ENCODE measurements around the gene RNF182. TPM values are rescaled to one million over a fixed set of nuclear protein-coding genes. Genes with fewer than 3 reads are reported as not detected.

Gene RNF182
- polyA plus RNA-seq, 2 of the 4 experiments (the other 2 are of a cell fraction) = 2.5 to 4.9 TPM

GRCh38 chr6:13953061-13953705 is 28.4 kb downstream of the RNF182 start:
- no peak overlapping the region for H3K4me3 ChIP-seq
- ChIA-PET CTCF (no interaction called here), POLR2A (no interaction called here)
- ATAC-seq = peak; percentile 34 to 45; a peak in 3 of 6 replicates
- H3K4me2 ChIP-seq = peak overlapping the region; percentile 62
- peak in 1 of 2 experiments; percentile 19 for DNase-seq (ENCODE audit: low read depth in 1 of 2, low spot score in 1 of 2)
- 66% methylated on average over 2 of the region's 2 CpGs for WGBS (ENCODE audit: missing lambda C conversion rate)
- H3K9me3 ChIP-seq = no peaks in the 10 kb centered on the region
- H3K4me1 ChIP-seq = peaks cover 10% of the 10 kb centered on the region
- TF ChIP-seq POLR2AphosphoS2 (conservative IDR thresholded peaks at IDR 0.05; ENCODE audit: low read length) (no peak), CHD4 (IDR thresholded peaks at IDR 0.05; ENCODE audit: borderline replicate concordance) (no peak)
- H3K27ac ChIP-seq = peak overlapping the region in 1 of 2 experiments; percentile 44; a peak in 2 of 6 replicates
- no peak for FAIRE-seq

- TF ChIP-seq MYC (IDR thresholded peaks at IDR 0.05; ENCODE audit: borderline replicate concordance, low read length) (no peak), ZFP36 (IDR thresholded peaks at IDR 0.05; ENCODE audit: borderline replicate concordance, partially characterized antibody) (no peak), ATOH8 (CRISPR knock-in tag; IDR thresholded peaks at IDR 0.05; ENCODE audit: low read depth) (no peak), GATA3 (IDR thresholded peaks at IDR 0.05; ENCODE audit: borderline replicate concordance) (no peak), MAFK (IDR thresholded peaks at IDR 0.05; ENCODE audit: partially characterized antibody) (no peak), RNF2 (IDR thresholded peaks at IDR 0.05; ENCODE audit: borderline replicate concordance, low read depth) (no peak), SMC3 (IDR thresholded peaks at IDR 0.05) (no peak), EP300 (IDR thresholded peaks at IDR 0.05) (no peak), POLR2AphosphoS2 (conservative IDR thresholded peaks at IDR 0.05; ENCODE audit: low read length) (no peak), EHMT2 (IDR thresholded peaks at IDR 0.05; ENCODE audit: low read depth) (no peak), RARB (CRISPR knock-in tag; IDR thresholded peaks at IDR 0.05) (no peak), PHF8 (IDR thresholded peaks at IDR 0.05; ENCODE audit: borderline replicate concordance, low read depth) (no peak), RAD21 (conservative IDR thresholded peaks at IDR 0.05 in 1 of 2, IDR thresholded peaks at IDR 0.05 in 1 of 2) (no peak), TFCP2L1 (CRISPR knock-in tag; IDR thresholded peaks at IDR 0.05) (no peak), CTCF (IDR thresholded peaks at IDR 0.05) (no peak)
- TF ChIP-seq, protein P1, sequence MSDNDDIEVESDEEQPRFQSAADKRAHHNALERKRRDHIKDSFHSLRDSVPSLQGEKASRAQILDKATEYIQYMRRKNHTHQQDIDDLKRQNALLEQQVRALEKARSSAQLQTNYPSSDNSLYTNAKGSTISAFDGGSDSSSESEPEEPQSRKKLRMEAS (IDR thresholded peaks at IDR 0.05) = no peak
- no peak for ATAC-seq
- WGBS (ENCODE audit: missing lambda C conversion rate) = 32% methylated on average over 4 of the region's 4 CpGs
- Histone ChIP-seq H3K4me1 (no peaks in the 10 kb centered on the region), H3K4me3 (no peak overlapping the region), H3K4me2 (no peak overlapping the region), H3K27ac (no peak overlapping the region), H3K9me3 (peaks cover under 1% of the 10 kb centered on the region; the same call in 1 of the 3 replicates)
- POLR2A ChIA-PET = no interaction called here
- DNase-seq (ENCODE audit: low read depth in 1 of 2, low spot score in 1 of 2) = no peak
- CTCF ChIA-PET = no interaction called here
- no peak for FAIRE-seq
Observed at GRCh38 chr6:13965582-13966127, 40.9 kb downstream of the RNF182 start.

DNA sequence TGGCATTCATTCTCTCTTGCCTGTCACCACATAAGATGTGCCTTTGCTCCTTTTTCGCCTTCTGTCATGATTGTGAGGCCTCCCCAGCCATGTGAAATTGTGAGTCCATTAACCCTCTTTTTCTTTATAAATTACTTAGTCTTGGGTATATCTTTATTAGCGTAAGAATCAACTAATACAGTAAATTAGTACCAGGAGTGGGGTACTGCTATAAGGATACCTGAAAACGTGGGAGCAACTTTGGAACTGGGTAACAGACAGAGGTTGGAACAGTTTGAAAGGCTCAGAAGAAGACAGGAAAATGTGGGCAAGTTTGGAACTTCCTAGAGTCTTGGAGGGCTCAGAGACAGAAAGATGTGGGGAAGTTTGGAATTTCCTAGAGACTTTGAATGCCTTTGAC is 46.6 kb downstream of the RNF182 start:
- WGBS (ENCODE audit: missing lambda C conversion rate) = 36% methylated on average over 3 of the region's 3 CpGs

More for the DNA sequence above, 46.6 kb downstream of the RNF182 start:
- no peak for DNase-seq (ENCODE audit: low read depth in 1 of 2, low spot score in 1 of 2)
- ChIA-PET POLR2A (no interaction called here), CTCF (no interaction called here)
- no peak for ATAC-seq
- Histone ChIP-seq H3K4me2 (no peak overlapping the region), H3K27ac (no peak overlapping the region), H3K4me3 (no peak overlapping the region), H3K4me1 (no peaks in the 10 kb centered on the region), H3K9me3 (peaks cover 12% of the 10 kb centered on the region; the same call in 2 of the 3 replicates)
- TF ChIP-seq ATOH8 (CRISPR knock-in tag; IDR thresholded peaks at IDR 0.05; ENCODE audit: low read depth) = no peak
- no peak for TF ChIP-seq ZC3H11A (IDR thresholded peaks at IDR 0.05)
- no peak for TF ChIP-seq RFX5 (IDR thresholded peaks at IDR 0.05)
- TF ChIP-seq JUNB (IDR thresholded peaks at IDR 0.05) = no peak
- no peak for TF ChIP-seq RAD21 (conservative IDR thresholded peaks at IDR 0.05 in 1 of 2, IDR thresholded peaks at IDR 0.05 in 1 of 2)
- no peak for TF ChIP-seq ZFP36 (IDR thresholded peaks at IDR 0.05; ENCODE audit: borderline replicate concordance, partially characterized antibody)
- no peak for TF ChIP-seq ESRRA (IDR thresholded peaks at IDR 0.05; ENCODE audit: borderline replicate concordance, low read length)
- TF ChIP-seq GATA3 (IDR thresholded peaks at IDR 0.05; ENCODE audit: borderline replicate concordance) = no peak
- no peak for TF ChIP-seq HMGXB4 (CRISPR knock-in tag; IDR thresholded peaks at IDR 0.05; ENCODE audit: borderline replicate concordance)
- no peak for TF ChIP-seq SREBF2 (IDR thresholded peaks at IDR 0.05)
- FAIRE-seq = no peak

Data from A549 (cell line).